CD14-positive monocyte (primary cell): ENCODE measurements around the gene ADAMTS3. TPM values are rescaled to one million over a fixed set of nuclear protein-coding genes. Genes with fewer than 3 reads are reported as not detected.

ENCODE experiments used
- DNase-seq, 3 donors: peaks; one replicate each; pipeline ENCODE4 v3.0.0-alpha.2; 2011 to 2022
- H2AFZ ChIP-seq: 2 replicates; pipeline ENCODE4 v1.6.0; 2012; ENCODE audit warnings: mild to moderate bottlenecking, low read depth, low read length, inconsistent platforms; ENCODE audit not compliant: insufficient read depth, poor library complexity, severe bottlenecking
- H3K27ac ChIP-seq, 2 donors: 1 replicate in 1 of 2; 2 replicates in 1 of 2; pipeline ENCODE4 v1.5.1; 2012 to 2013; ENCODE audit warnings: low read length in 2 of 2, control low read depth in 1 of 2, inconsistent platforms in 1 of 2, low read depth in 1 of 2, mild to moderate bottlenecking in 1 of 2
- H3K27me3 ChIP-seq, 2 donors: one replicate each; pipeline versions ENCODE4 v1.6.0 to v1.6.1; 2011 to 2013; ENCODE audit warnings: low read length in 2 of 2; ENCODE audit not compliant: control insufficient read depth in 2 of 2, insufficient read depth in 2 of 2
- H3K36me3 ChIP-seq, 2 donors: replicated peaks in 1 of 2; 1 replicate in 1 of 2; 2 replicates in 1 of 2; pipeline versions ENCODE4 v1.5.1 to v1.6.1; 2012 to 2013; ENCODE audit warnings: low read length in 2 of 2, control low read depth in 1 of 2, inconsistent platforms in 1 of 2, mild to moderate bottlenecking in 1 of 2; ENCODE audit not compliant: insufficient read depth in 2 of 2, control insufficient read depth in 1 of 2
- H3K4me1 ChIP-seq, 2 donors: 1 replicate in 1 of 2; 2 replicates in 1 of 2; pipeline versions ENCODE4 v1.5.1 to v1.6.1; 2012 to 2013; ENCODE audit warnings: low read length in 2 of 2, control low read depth in 1 of 2, inconsistent platforms in 1 of 2, mild to moderate bottlenecking in 1 of 2, moderate library complexity in 1 of 2; ENCODE audit not compliant: insufficient read depth in 2 of 2, control insufficient read depth in 1 of 2
- H3K4me2 ChIP-seq: replicated peaks from 2 replicates; pipeline ENCODE3; 2012; ENCODE audit warnings: low read length, moderate library complexity, mild to moderate bottlenecking; ENCODE audit not compliant: poor library complexity, severe bottlenecking; ENCODE audit errors: extremely low read depth
- H3K4me3 ChIP-seq, 3 experiments: fragments of 200-600 bp in 1 of 3; sonication (generic) in 1 of 3; replicated peaks in 1 of 3; 1 replicate in 2 of 3; 2 replicates in 1 of 3; pipeline ENCODE4 v1.5.1; 2011 to 2013; ENCODE audit warnings: low read length in 3 of 3, mild to moderate bottlenecking in 3 of 3, control low read depth in 2 of 3, low read depth in 2 of 3, inconsistent platforms in 1 of 3, moderate library complexity in 1 of 3
- H3K79me2 ChIP-seq: 2 replicates; pipeline ENCODE4 v1.6.0; 2012; ENCODE audit warnings: mild to moderate bottlenecking, control low read depth, inconsistent platforms, low read length, moderate library complexity; ENCODE audit not compliant: insufficient read depth
- H3K9ac ChIP-seq: 2 replicates; pipeline ENCODE4 v1.6.0; 2017; ENCODE audit warnings: low read length, mild to moderate bottlenecking; ENCODE audit not compliant: insufficient read depth, poor library complexity, severe bottlenecking
- H3K9me3 ChIP-seq, 2 donors: replicated peaks in 1 of 2; 1 replicate in 1 of 2; 2 replicates in 1 of 2; pipeline versions ENCODE4 v1.5.1 to v1.6.1; 2012 to 2013; ENCODE audit warnings: low read length in 2 of 2, control low read depth in 1 of 2; ENCODE audit not compliant: control insufficient read depth in 1 of 2, insufficient read depth in 1 of 2
- H4K20me1 ChIP-seq: 2 replicates; pipeline ENCODE4 v1.6.0; 2012; ENCODE audit warnings: mild to moderate bottlenecking, low read length, control low read depth, moderate library complexity; ENCODE audit not compliant: insufficient read depth
- H3K27ac Mint-ChIP-seq, 7 donors: one replicate each; pipeline ENCODE4 v1.8.0; 2020; ENCODE audit warnings: mild to moderate bottlenecking in 7 of 7, mixed read lengths in 7 of 7, moderate library complexity in 6 of 7, inconsistent platforms in 2 of 7
- H3K27me3 Mint-ChIP-seq, 3 donors: one replicate each; pipeline ENCODE4 v1.8.0; 2021 to 2022; ENCODE audit warnings: low read depth in 3 of 3, mild to moderate bottlenecking in 3 of 3, mixed read lengths in 3 of 3, moderate library complexity in 3 of 3, inconsistent platforms in 1 of 3
- H3K36me3 Mint-ChIP-seq, 2 donors: one replicate each; pipeline ENCODE4 v1.8.0; 2020; ENCODE audit warnings: mixed read lengths in 2 of 2, inconsistent platforms in 1 of 2, mild to moderate bottlenecking in 1 of 2
- H3K4me1 Mint-ChIP-seq: one replicate; pipeline ENCODE4 v1.8.0; 2020; ENCODE audit warnings: mild to moderate bottlenecking, mixed read lengths
- H3K4me3 Mint-ChIP-seq, 2 donors: one replicate each; pipeline ENCODE4 v1.8.0; 2020; ENCODE audit warnings: mild to moderate bottlenecking in 2 of 2, mixed read lengths in 2 of 2, moderate library complexity in 1 of 2
- H3K9me3 Mint-ChIP-seq, 7 donors: one replicate each; pipeline ENCODE4 v1.8.0; 2020 to 2022; ENCODE audit warnings: mixed read lengths in 7 of 7, mild to moderate bottlenecking in 6 of 7, moderate library complexity in 6 of 7, inconsistent platforms in 2 of 7
- CTCF ChIP-seq: fragments of 200-600 bp; IDR thresholded peaks from one replicate; pipeline ENCODE4 v1.8.0; 2022; ENCODE audit warnings: antibody characterized with exemption, mild to moderate bottlenecking
- WGBS: methylation state at CpG from one replicate; pipeline ENCODE4 v1.1.5; 2013; ENCODE audit warnings: missing lambda C conversion rate; ENCODE audit not compliant: insufficient coverage; 5-methylcytosine and 5-hydroxymethylcytosine counted together
- intact Hi-C, 2 donors: fragments of 100-400 bp; cut with micrococcal nuclease; formaldehyde crosslinking; loops; one replicate each; pipeline versions ENCODE4 v1.15.0 to v1.15.1; 2023
- polyA plus RNA-seq, 3 donors: library from polyadenylated mRNA; depleted of rRNA in 1 of 3; unstranded in 2 of 3; stranded (reverse) in 1 of 3; fragments of 300-500 nt in 2 of 3; fragments of >200 nt in 1 of 3; fragmentation: Illumina TruSeq in 2 of 3; gene quantifications; 1 replicate in 2 of 3; 2 replicates in 1 of 3; pipeline ENCODE4 v1.2.3, GENCODE V29; 2012 to 2021

The ADAMTS3 gene
- polyA plus RNA-seq, 3 donors, result not detected

GRCh38 chr4:72388521-72388920, 180.5 kb downstream of the ADAMTS3 start:
- intact Hi-C loops, result no loop called here
- no peaks in the 10 kb centered on the region for H3K36me3 ChIP-seq
- H3K4me3 ChIP-seq, result no peak overlapping the region
- H4K20me1 ChIP-seq, result no peaks in the 10 kb centered on the region
- H3K79me2 ChIP-seq, result no peaks in the 10 kb centered on the region
- H3K27ac ChIP-seq, result no peak overlapping the region
- Mint-ChIP-seq H3K4me3 (no peak overlapping the region), H3K4me1 (no peaks in the 10 kb centered on the region), H3K36me3 (no peaks in the 10 kb centered on the region), H3K27ac (no peak overlapping the region), H3K27me3 (no peaks in the 10 kb centered on the region), H3K9me3 (peaks cover 0 to 2% (median 0%) of the 10 kb centered on the region in 7 donors)
- WGBS, result 100% methylated on average over 1 of the region's 1 CpG
- no peak overlapping the region for H2AFZ ChIP-seq
- H3K9me3 ChIP-seq, result no peaks in the 10 kb centered on the region
- no peaks in the 10 kb centered on the region for H3K4me1 ChIP-seq
- no peaks in the 10 kb centered on the region for H3K27me3 ChIP-seq
- no peak overlapping the region for H3K9ac ChIP-seq
- DNase-seq, result no peak
- no peak overlapping the region for H3K4me2 ChIP-seq
- TF ChIP-seq CTCF, result no peak

GRCh38 chr4:72387959-72388358, 181.1 kb downstream of the ADAMTS3 start:
- Mint-ChIP-seq H3K36me3 (no peaks in the 10 kb centered on the region), H3K4me1 (no peaks in the 10 kb centered on the region), H3K4me3 (no peak overlapping the region), H3K27ac (no peak overlapping the region), H3K27me3 (no peaks in the 10 kb centered on the region), H3K9me3 (peaks cover 0 to 2% (median 0%) of the 10 kb centered on the region in 7 donors)
- H3K27ac ChIP-seq, result no peak overlapping the region
- H2AFZ ChIP-seq, result no peak overlapping the region
- H3K4me1 ChIP-seq, result no peaks in the 10 kb centered on the region
- intact Hi-C loops, result no loop called here
- H3K79me2 ChIP-seq, result no peaks in the 10 kb centered on the region
- no peaks in the 10 kb centered on the region for H4K20me1 ChIP-seq
- no CpG with 5 or more reads among the region's 1 CpG for WGBS
- no peak overlapping the region for H3K9ac ChIP-seq
- H3K36me3 ChIP-seq, result no peaks in the 10 kb centered on the region
- TF ChIP-seq CTCF, result no peak
- no peak for DNase-seq
- no peaks in the 10 kb centered on the region for H3K27me3 ChIP-seq
- no peaks in the 10 kb centered on the region for H3K9me3 ChIP-seq
- H3K4me2 ChIP-seq, result no peak overlapping the region
- H3K4me3 ChIP-seq, result no peak overlapping the region
